HL-60 (cell line): Measurements from ENCODE around the gene SNX6.

ENCODE experiments used
- DNase-seq, 2 experiments: peaks; one replicate each; pipeline ENCODE4 v3.0.0-alpha.2; 2010 to 2020; ENCODE audit warnings: low read depth in 1 of 2, low spot score in 1 of 2
- H3K27ac ChIP-seq: fragments of 250-450 bp; sonication (Bioruptor Pico); replicated peaks from 2 replicates; pipeline ENCODE4 v1.5.1; 2020; ENCODE audit warnings: mild to moderate bottlenecking, moderate library complexity
- H3K27me3 ChIP-seq: fragments of 250-450 bp; sonication (Bioruptor Pico); 2 replicates; pipeline ENCODE4 v1.5.1; 2021; ENCODE audit warnings: mild to moderate bottlenecking, moderate library complexity; ENCODE audit not compliant: insufficient read depth, poor library complexity, severe bottlenecking
- H3K4me3 ChIP-seq: replicated peaks from 2 replicates; pipeline ENCODE4 v1.5.1; 2011; ENCODE audit warnings: mild to moderate bottlenecking, control low read depth, low read length; ENCODE audit not compliant: insufficient read depth
- GABPA ChIP-seq: IDR thresholded peaks from 2 replicates; pipeline ENCODE4 v1.6.1; 2012; ENCODE audit warnings: low read depth
- POLR2AphosphoS5 ChIP-seq: IDR thresholded peaks from 2 replicates; pipeline ENCODE4 v1.6.1; 2012; ENCODE audit warnings: low read depth
- SPI1 ChIP-seq: IDR thresholded peaks from 2 replicates; pipeline ENCODE4 v1.6.1; 2012; ENCODE audit warnings: low read depth, mild to moderate bottlenecking, borderline replicate concordance
- TF ChIP-seq, protein P1 (sequence below): IDR thresholded peaks from 2 replicates; pipeline ENCODE4 v1.6.1; 2012; ENCODE audit warnings: low read depth; ENCODE audit not compliant: insufficient replicate concordance
- TF ChIP-seq, protein P2 (sequence below): IDR thresholded peaks from one replicate; pipeline ENCODE4 v1.5.1; 2011; ENCODE audit warnings: low read length, control low read depth, inconsistent platforms; ENCODE audit not compliant: insufficient read depth

Gene SNX6

DNA sequence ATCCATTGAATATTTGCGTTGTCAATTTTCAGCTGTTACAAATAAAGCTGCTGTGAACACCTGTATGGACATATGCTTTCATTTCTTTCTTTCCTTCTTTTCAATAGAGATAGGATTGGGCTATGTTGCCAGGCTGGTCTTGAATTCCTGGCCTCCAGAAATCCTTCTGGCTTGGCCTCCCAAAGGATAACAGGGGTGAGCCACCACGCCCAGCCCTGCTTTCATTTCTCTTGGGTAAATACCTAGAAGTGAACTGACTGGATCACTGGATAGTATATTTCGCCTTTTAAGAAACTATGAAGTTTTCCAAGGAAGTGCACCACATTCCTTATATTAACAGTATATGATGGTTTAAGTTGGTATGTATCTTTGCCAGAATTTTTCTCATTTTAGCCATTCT is 58.2 kb downstream of the SNX6 start:
- DNase-seq: no peak
- Histone ChIP-seq H3K27ac (no peak overlapping the region), H3K4me3 (no peak overlapping the region), H3K27me3 (no peaks in the 10 kb centered on the region)
- TF ChIP-seq SPI1 (no peak), POLR2AphosphoS5 (no peak), GABPA (no peak)
- TF ChIP-seq, protein P1, sequence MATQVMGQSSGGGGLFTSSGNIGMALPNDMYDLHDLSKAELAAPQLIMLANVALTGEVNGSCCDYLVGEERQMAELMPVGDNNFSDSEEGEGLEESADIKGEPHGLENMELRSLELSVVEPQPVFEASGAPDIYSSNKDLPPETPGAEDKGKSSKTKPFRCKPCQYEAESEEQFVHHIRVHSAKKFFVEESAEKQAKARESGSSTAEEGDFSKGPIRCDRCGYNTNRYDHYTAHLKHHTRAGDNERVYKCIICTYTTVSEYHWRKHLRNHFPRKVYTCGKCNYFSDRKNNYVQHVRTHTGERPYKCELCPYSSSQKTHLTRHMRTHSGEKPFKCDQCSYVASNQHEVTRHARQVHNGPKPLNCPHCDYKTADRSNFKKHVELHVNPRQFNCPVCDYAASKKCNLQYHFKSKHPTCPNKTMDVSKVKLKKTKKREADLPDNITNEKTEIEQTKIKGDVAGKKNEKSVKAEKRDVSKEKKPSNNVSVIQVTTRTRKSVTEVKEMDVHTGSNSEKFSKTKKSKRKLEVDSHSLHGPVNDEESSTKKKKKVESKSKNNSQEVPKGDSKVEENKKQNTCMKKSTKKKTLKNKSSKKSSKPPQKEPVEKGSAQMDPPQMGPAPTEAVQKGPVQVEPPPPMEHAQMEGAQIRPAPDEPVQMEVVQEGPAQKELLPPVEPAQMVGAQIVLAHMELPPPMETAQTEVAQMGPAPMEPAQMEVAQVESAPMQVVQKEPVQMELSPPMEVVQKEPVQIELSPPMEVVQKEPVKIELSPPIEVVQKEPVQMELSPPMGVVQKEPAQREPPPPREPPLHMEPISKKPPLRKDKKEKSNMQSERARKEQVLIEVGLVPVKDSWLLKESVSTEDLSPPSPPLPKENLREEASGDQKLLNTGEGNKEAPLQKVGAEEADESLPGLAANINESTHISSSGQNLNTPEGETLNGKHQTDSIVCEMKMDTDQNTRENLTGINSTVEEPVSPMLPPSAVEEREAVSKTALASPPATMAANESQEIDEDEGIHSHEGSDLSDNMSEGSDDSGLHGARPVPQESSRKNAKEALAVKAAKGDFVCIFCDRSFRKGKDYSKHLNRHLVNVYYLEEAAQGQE: no peak
- TF ChIP-seq, protein P2, sequence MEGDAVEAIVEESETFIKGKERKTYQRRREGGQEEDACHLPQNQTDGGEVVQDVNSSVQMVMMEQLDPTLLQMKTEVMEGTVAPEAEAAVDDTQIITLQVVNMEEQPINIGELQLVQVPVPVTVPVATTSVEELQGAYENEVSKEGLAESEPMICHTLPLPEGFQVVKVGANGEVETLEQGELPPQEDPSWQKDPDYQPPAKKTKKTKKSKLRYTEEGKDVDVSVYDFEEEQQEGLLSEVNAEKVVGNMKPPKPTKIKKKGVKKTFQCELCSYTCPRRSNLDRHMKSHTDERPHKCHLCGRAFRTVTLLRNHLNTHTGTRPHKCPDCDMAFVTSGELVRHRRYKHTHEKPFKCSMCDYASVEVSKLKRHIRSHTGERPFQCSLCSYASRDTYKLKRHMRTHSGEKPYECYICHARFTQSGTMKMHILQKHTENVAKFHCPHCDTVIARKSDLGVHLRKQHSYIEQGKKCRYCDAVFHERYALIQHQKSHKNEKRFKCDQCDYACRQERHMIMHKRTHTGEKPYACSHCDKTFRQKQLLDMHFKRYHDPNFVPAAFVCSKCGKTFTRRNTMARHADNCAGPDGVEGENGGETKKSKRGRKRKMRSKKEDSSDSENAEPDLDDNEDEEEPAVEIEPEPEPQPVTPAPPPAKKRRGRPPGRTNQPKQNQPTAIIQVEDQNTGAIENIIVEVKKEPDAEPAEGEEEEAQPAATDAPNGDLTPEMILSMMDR: no peak

DNA sequence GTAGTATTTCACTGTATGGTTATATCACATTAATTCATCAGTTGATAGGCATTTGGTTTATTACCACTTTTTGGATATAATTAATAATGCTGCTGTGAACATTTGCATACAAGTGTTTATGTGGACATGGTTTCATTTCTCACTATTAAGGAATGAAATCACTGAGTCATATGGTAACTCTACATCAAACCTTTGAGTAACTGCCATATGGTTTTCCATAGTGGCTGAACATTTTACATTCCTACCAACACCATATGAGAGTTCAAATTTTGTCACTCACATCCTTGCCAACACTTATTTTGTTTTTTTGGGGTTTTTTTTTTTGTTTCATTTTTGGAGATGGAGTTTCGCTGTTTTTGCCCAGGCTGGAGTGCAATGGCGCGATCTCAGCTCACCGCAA is 60.2 kb downstream of the SNX6 start:
- TF ChIP-seq, protein P1: no peak
- TF ChIP-seq POLR2AphosphoS5 (no peak), SPI1 (no peak), GABPA (no peak)
- TF ChIP-seq, protein P2: no peak
- DNase-seq: no peak
- Histone ChIP-seq H3K27ac (no peak overlapping the region), H3K27me3 (no peaks in the 10 kb centered on the region), H3K4me3 (no peak overlapping the region)

DNA sequence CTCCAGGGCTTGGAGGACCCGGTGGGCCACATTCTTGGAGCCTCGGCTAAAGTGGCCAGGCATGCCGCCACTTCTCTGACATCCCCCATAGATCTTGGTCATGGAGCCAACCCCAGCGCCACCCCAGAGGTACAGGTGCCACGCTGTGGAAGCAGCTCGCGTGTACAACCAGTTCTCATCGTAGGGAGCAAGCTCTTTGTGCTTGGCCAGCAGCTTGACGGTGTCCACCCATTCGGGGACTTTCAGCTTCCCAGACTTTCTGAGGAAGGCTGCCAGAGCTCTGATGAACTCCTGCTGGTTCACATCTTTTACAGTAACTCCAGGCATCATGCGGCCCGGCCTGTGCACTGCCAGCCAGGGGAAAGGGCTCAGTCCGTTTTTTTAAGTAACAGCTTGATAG is 61.1 kb downstream of the SNX6 start:
- Histone ChIP-seq H3K27me3 (no peaks in the 10 kb centered on the region), H3K27ac (no peak overlapping the region), H3K4me3 (no peak overlapping the region)
- DNase-seq: no peak
- TF ChIP-seq, protein P2: no peak
- TF ChIP-seq, protein P1: no peak
- no peak for TF ChIP-seq POLR2AphosphoS5
- TF ChIP-seq SPI1: no peak
